Measurements from ENCODE around the gene FNDC3B. TPM values are rescaled to one million over a fixed set of nuclear protein-coding genes. Genes with fewer than 3 reads are reported as not detected.

FNDC3B gene
- total and polyA plus RNA-seq, 9 of the 15 experiments (the other 6 are each of a cell fraction or from before 2014, with no cell fraction given) = 7.0 to 35.8 (median 16.2) TPM

GRCh38 chr3:172192830-172193415, 153.5 kb downstream of the FNDC3B start:
- H3K9ac ChIP-seq (ENCODE audit: insufficient read depth in 1 of 2, low read depth in 2 of 2, low read length in 2 of 2) = no peak overlapping the region
- no peaks in the 10 kb centered on the region for H3K27me3 ChIP-seq (ENCODE audit: control insufficient read depth in 2 of 2, insufficient read depth in 2 of 2, low read length in 2 of 2)
- no peaks in the 10 kb centered on the region for H3K9me1 ChIP-seq (ENCODE audit: control insufficient read depth, insufficient read depth, low read length)
- H2AFZ ChIP-seq (ENCODE audit: low read depth, low read length) = no peak overlapping the region
- H3K36me3 ChIP-seq (ENCODE audit: control insufficient read depth, insufficient read depth, low read length) = no peaks in the 10 kb centered on the region
- H3K27ac ChIP-seq (ENCODE audit: extremely low read depth, low read depth, low read length) = no peak overlapping the region
- H3K9me3 ChIP-seq (replicated peaks; ENCODE audit: control insufficient read depth, insufficient read depth, low read depth, low read length) = no peaks in the 10 kb centered on the region
- ChIA-PET POLR2A (no interaction called here), CTCF (ENCODE audit: low intra/inter-chr PET ratio) (no interaction called here)
- TF ChIP-seq HSF4 (CRISPR knock-in tag; IDR thresholded peaks at IDR 0.05; ENCODE audit: borderline replicate concordance) (no peak), PCBP1 (IDR thresholded peaks at IDR 0.05; ENCODE audit: low read depth, low read length, poor library complexity, severe bottlenecking) (peak; percentile 32), NCOA6 (IDR thresholded peaks at IDR 0.05) (no peak), ZNF785 (CRISPR knock-in tag; IDR thresholded peaks at IDR 0.05) (no peak), GATAD2A (IDR thresholded peaks at IDR 0.05) (no peak), ZC3H11A (IDR thresholded peaks at IDR 0.05; ENCODE audit: low read depth, low read length) (no peak), HMGN3 (IDR thresholded peaks at IDR 0.05; ENCODE audit: borderline replicate concordance, extremely low read depth, insufficient read length, low read depth, low read length) (no peak), PCBP2 (IDR thresholded peaks at IDR 0.05; ENCODE audit: low read depth, low read length, poor library complexity, severe bottlenecking) (peak; percentile 69)
- FAIRE-seq (no peak), DNase-seq (ENCODE audit: extremely low read depth in 1 of 4, low spot score in 3 of 4) (peak in 2 of 4 experiments; percentile 17 to 19), ATAC-seq (no peak)
- H3K4me3 ChIP-seq = no peak overlapping the region
- no peaks in the 10 kb centered on the region for H4K20me1 ChIP-seq (replicated peaks; ENCODE audit: control insufficient read depth, insufficient read depth, low read length)
- BruUV-seq (replicated peaks) = no TSS peak
- 30% methylated on average over 1 of the region's 3 CpGs for WGBS (ENCODE audit: insufficient coverage, low coverage, missing lambda C conversion rate)
- H3K79me2 ChIP-seq (ENCODE audit: control insufficient read depth, insufficient read depth, low read length) = peaks cover 28% of the 10 kb centered on the region
- no peak overlapping the region for H3K4me2 ChIP-seq (ENCODE audit: insufficient read depth, low read length)
- intact Hi-C loops (cut with micrococcal nuclease) (no loop called here), in situ Hi-C loops (cut with MboI) (no loop called here)
- H3K4me1 ChIP-seq (replicated peaks in 1 of 2; ENCODE audit: control insufficient read depth in 2 of 2, insufficient read depth in 2 of 2, low read length in 2 of 2) = no peaks in the 10 kb centered on the region; a peak in 1 of 5 replicates
